ENCODE data around the gene DCAF17. TPM values are rescaled to one million over a fixed set of nuclear protein-coding genes. Genes with fewer than 3 reads are reported as not detected.

The DCAF17 gene
- total RNA-seq, 4 donors from 2014 or later = 14.6 to 50.8 (median 23.8) TPM

GRCh38 chr2:171452773-171453172 is 18.7 kb downstream of the DCAF17 start:
- H3K36me3 ChIP-seq = no peaks in the 10 kb centered on the region
- TF ChIP-seq POLR2A (IDR thresholded peaks at IDR 0.05) (no peak), CTCF (IDR thresholded peaks at IDR 0.05) (no peak)
- no peaks in the 10 kb centered on the region for H3K9me3 ChIP-seq
- DNase-seq = no peak
- H3K27me3 ChIP-seq = no peaks in the 10 kb centered on the region
- no peaks in the 10 kb centered on the region for H3K4me1 ChIP-seq
- H3K27ac ChIP-seq = no peak overlapping the region
- intact Hi-C loops (cut with DNase I; ENCODE audit: low total_unique reads) = no loop called here
- no peak overlapping the region for H3K4me3 ChIP-seq

GRCh38 chr2:171459498-171459897 is 25.5 kb downstream of the DCAF17 start:
- Histone ChIP-seq H3K4me1 (no peaks in the 10 kb centered on the region), H3K36me3 (no peaks in the 10 kb centered on the region), H3K4me3 (no peak overlapping the region), H3K9me3 (no peaks in the 10 kb centered on the region), H3K27me3 (no peaks in the 10 kb centered on the region), H3K27ac (no peak overlapping the region)
- intact Hi-C loops (cut with DNase I; ENCODE audit: low total_unique reads) = no loop called here
- no peak for DNase-seq
- TF ChIP-seq CTCF (IDR thresholded peaks at IDR 0.05) (no peak), POLR2A (IDR thresholded peaks at IDR 0.05) (no peak)

GRCh38 chr2:171460537-171460936 is 26.5 kb downstream of the DCAF17 start:
- no peaks in the 10 kb centered on the region for H3K4me1 ChIP-seq
- no peak overlapping the region for H3K27ac ChIP-seq
- H3K36me3 ChIP-seq = no peaks in the 10 kb centered on the region
- H3K9me3 ChIP-seq = no peaks in the 10 kb centered on the region
- no peak for DNase-seq
- no peaks in the 10 kb centered on the region for H3K27me3 ChIP-seq
- H3K4me3 ChIP-seq = no peak overlapping the region
- intact Hi-C loops (cut with DNase I; ENCODE audit: low total_unique reads) = no loop called here
- TF ChIP-seq POLR2A (IDR thresholded peaks at IDR 0.05) = no peak
- TF ChIP-seq CTCF (IDR thresholded peaks at IDR 0.05) = no peak

- Histone ChIP-seq H3K27ac (no peak overlapping the region), H3K36me3 (no peaks in the 10 kb centered on the region)
Measured at GRCh38 chr2:171469176-171469575, 35.1 kb downstream of the DCAF17 start.

GRCh38 chr2:171470129-171470528 is 36.1 kb downstream of the DCAF17 start:
- Histone ChIP-seq H3K36me3 (no peaks in the 10 kb centered on the region), H3K27ac (no peak overlapping the region), H3K4me3 (no peak overlapping the region), H3K27me3 (no peaks in the 10 kb centered on the region), H3K9me3 (no peaks in the 10 kb centered on the region), H3K4me1 (no peaks in the 10 kb centered on the region)
- TF ChIP-seq CTCF (IDR thresholded peaks at IDR 0.05) (no peak), POLR2A (IDR thresholded peaks at IDR 0.05) (no peak)
- DNase-seq = no peak
- intact Hi-C loops (cut with DNase I; ENCODE audit: low total_unique reads) = no loop called here

More at GRCh38 chr2:171469176-171469575, 35.1 kb downstream of the DCAF17 start:
- TF ChIP-seq POLR2A (IDR thresholded peaks at IDR 0.05) = no peak
- TF ChIP-seq CTCF (IDR thresholded peaks at IDR 0.05) = no peak
- no peaks in the 10 kb centered on the region for H3K27me3 ChIP-seq
- no peak for DNase-seq
- no peaks in the 10 kb centered on the region for H3K9me3 ChIP-seq
- H3K4me1 ChIP-seq = no peaks in the 10 kb centered on the region
- H3K4me3 ChIP-seq = no peak overlapping the region
- intact Hi-C loops (cut with DNase I; ENCODE audit: low total_unique reads) = no loop called here

Measured in uterus (tissue), 4 donors.